Stimulated activated CD4-positive, alpha-beta T cell treated with anti-CD3 and anti-CD28 coated beads, Interleukin-2, amount 100 ng/mL, for 4 hours (primary cell): ENCODE data around the gene ERVMER34-1.

ENCODE experiments used
- DNase-seq: peaks from one replicate; pipeline ENCODE4 v3.0.0-alpha.2; 2020; ENCODE audit warnings: low read depth

ERVMER34-1 gene

DNA sequence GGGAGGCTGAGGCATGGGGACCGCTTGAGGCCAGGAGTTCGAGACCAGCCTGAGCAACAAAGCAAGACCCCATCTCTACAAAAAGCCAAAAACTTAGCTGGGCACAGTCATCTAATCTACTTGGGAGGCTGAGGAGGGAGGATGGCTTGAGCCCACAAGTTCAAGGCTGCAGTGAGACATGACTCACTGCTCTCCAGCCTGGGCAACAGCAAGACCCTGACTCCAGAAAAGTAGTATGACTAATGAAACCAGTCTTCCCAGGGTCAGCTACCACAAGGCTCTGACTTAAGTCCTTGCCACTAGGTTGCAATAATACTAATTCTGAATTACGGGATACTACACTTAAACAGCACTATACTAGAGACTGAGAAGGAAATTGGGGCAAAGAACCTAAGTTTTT, 33.1 kb downstream of the ERVMER34-1 start:
- DNase-seq = no peak

DNA sequence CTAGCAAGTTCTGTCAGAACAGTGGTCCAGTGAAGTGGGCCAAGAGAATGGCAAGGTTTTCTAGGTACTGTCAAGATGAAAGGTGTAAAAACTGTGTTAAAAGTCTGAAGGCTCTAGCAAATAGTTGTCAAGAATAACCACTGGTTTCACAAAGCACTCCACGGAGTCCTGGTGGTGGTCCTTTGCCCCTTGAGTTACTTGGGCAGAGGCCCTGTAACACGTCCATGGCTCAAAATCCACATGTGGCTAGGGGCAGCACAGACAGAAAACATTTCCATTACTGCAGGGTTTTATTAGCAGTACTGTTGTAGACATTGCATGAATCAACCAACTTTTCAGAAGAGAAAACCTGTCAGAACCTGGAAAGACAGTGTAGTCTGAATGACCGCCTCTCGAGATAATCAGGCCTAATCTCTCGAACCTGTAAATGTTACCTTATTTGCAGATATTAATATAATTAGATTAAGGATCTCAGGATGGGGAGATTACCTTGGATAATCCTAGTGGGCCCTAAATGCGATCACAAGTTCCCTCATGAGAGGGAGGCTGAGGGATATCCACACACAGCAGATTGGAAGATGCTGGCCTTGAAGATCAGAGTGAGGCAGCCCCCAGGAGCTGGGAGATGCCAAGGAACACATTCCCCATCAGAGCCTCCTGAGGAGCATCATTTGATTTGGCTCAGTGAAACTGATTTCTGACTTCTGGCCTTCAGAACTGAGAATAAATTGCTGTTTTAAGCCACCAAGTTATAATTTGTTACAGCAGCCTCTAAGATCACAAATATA, 34.7 kb downstream of the ERVMER34-1 start:
- no peak for DNase-seq

DNA sequence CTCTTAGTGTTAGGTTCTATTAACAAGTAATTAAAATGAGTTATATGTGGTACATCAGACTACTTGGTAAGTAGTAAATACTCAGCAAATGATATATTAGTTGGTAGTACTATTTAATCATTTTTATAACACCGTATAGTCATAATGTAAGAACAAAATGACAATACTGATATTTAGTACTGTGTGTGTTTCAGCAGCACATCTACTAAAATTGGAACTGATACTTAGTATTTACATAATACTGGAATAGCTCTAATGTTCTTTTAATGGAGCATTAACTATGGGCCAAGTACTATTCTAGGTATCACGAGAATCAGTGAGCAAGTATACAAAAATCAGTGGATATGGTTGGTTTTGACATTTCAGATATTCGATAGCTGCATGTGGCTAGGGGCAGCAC, 35.3 kb downstream of the ERVMER34-1 start:
- DNase-seq = no peak

DNA sequence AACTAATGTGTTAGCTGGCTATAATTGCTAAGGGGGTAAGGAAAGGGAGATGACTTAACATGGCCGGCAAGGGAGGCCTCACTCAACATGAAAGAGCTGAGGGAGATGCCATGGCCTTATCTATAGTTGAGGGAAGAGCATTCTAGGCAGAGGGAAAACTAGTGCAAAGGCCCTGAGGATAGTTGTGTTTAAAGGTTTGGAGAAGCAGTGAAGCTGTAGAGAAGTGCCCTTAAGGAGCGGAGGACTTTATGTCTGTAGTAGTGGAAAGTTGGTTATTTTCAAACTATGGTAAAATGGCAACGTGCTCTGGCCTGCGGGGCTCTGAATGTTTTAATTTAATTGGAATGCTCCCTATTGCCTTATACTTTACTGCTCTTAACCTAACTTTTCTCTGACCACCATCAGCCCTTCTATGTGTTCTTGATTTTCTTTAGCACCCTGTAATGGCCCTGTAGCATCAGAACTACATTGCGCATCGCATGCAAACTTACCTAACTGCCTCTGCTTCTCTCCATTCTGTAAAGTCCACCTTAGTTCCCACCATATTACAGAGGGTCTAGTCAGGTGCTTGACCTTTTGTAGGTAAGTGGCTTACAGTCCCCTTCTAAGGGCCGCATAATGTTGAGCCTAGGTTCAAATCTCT, 35.8 kb downstream of the ERVMER34-1 start:
- no peak for DNase-seq

DNA sequence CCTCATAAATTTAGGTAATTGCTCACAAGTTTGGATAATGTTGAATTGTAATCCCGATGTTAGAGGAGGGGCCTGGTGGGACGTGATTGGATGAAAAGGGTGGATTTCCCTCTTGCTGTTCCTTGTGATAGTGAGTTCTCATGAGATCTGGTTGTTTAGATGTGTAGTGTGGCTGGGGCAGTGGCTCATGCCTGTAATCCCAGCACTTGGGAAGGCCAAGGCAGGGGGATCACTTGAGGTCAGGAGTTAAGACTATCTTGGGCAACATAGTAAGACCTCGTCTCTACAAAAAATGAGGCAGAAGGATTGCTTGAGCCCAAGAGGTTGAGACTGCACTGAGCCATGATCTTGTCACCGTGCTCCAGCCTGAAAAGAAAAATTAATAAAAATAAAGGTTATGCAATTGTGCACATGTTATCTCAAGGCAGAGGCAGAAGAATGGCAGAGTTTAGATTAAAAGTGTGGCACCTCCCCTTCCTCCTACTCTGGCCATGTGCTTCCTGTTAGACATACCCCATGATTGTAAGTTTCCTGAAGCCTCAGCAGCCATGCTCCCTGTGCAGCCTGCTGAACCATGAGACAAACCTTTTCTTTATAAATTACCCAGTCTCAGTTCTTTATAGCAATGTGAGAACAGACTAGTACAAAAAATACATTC, 36.5 kb downstream of the ERVMER34-1 start:
- no peak for DNase-seq

DNA sequence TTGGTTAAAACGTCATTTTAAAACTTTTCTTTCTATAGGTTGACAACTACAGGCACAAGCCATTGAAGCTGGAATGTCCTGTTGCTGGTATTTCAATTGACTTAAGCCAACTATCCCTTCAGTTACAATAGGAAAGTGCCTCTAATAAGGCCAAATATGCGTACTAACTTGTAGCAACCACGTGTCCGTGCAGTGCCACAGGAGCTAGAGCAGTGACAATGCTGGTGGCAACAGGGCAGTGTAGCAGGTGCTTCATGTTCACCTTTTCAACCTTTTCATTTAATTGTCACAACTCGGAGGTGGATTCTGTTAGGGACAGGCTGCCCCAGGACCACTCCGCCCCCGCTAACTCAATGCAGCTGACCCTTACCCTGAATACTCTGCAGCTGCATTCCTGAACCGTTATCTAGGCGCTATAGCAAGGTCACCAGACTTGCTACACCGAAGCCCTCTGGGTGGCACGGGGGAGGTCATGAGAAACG, 37.7 kb downstream of the ERVMER34-1 start:
- no peak for DNase-seq

DNA sequence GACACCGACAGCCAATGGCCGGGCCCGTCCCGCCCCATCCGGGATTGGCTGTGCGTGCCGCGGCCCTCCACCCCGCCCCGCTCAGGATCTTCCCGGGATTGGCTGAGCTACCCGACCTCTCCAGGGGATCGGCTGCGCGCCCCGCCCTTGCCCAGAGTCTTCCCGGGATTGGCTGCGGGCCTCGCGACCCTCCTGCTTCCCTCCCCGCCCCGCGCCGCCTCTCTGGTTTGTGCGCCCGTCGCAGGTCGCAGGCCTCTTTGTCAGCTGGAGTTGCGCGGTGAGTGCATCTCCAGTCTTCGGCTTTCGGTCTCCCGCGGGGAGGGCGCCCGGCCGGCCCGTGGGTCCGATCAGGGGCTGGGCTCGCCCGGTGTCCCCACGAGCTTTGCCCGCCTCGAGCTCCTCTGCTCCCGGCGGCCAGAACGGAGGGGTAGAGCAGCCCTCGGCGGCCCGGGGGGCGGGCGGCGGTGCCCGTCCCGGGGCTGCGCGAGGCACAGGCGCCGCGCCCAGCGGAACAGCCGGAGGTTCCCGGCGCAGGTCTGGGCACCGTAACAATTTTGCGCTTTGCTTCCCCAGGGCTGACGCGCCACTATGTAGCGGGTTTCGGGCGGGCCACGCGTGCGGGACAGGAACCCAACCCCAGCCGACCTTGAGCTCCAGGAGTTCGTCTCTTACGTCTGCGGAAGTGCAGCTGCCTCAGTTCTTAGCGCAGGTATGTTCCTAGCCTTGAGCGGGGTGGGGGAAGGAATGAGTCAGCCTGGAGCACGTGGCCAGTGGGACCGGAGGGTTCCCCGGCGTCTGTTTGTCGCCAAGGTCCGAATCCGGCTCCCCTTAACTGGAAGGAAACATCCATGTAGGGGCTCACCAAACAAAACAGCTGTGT, 38.7 kb downstream of the ERVMER34-1 start:
- DNase-seq = peak; percentile 91

DNA sequence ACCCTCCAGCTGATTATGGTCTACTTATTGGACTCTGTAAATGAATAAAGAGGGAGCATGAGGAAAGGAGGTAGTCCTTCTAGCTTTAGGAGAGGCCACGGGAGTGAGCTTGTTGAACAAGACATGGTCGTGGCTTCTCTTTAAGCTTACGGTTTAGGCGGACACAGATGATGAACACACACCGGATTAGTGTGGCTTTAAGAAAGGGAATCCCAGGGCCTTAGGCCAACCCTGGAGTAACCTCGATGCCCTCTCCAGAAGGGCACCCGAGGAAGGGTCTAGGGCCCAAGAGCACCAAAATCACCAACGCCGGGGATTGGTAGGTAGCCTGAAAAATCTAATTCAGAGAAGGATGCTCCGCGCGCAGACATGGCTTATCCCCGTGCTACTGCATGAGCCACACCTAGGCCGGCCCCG, 39.4 kb downstream of the ERVMER34-1 start:
- no peak for DNase-seq

DNA sequence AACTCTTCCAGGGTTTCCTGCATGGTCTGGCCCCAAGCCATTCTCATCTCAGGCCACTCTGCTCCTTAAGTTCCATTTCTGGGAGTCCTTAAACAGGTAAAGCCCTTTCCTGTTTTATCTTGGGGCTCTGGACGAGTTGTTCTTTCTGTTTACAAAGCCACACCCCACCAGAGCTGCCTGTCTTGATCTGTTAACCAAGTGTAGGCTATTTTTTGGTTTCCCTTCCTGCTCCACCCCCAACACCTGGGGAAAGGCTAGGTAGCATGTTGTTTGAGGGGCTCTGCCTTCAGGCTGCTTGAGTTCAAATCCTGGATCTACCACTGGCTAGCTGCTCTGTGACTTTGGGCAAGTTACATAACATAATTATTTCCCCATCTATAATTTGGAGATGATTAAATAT, 40.0 kb downstream of the ERVMER34-1 start:
- DNase-seq = no peak

DNA sequence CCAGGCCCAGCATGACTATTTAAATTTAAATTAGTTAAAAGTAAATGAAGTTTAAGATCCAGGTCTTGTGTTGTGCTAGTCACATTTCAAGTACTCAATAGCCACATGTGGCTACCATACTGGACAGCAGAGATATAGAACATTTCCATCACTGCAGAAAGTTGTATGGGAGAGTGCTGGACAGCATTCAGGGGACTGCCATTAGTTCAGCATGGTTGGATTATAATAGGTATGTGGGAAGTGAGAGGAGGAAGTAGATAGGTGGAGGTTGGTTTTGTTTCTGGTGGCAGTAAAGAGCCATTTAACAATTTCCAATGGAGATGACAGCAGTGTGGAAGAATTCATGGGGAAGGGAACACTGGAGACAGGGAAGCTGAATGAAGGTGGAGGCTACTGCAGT, 42.1 kb downstream of the ERVMER34-1 start:
- no peak for DNase-seq

DNA sequence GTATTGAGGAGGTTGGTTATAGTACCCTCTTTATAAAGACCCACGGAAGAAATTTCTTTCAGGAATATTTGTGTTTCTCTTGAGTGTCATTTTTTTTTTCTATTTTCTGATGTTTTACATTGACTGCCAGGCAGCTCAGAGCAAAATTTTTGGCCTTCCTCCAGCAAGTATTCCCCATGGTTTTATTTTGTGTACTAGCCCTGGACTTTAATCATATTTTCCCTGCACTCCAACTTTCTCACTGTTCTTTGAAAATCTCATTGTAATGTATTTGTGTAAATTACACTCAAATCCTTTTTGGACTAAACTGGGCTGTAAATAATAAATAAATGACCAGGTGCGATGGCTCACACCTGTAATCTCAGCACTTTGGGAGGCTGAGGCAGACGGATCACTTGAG, 46.6 kb downstream of the ERVMER34-1 start:
- DNase-seq = no peak

DNA sequence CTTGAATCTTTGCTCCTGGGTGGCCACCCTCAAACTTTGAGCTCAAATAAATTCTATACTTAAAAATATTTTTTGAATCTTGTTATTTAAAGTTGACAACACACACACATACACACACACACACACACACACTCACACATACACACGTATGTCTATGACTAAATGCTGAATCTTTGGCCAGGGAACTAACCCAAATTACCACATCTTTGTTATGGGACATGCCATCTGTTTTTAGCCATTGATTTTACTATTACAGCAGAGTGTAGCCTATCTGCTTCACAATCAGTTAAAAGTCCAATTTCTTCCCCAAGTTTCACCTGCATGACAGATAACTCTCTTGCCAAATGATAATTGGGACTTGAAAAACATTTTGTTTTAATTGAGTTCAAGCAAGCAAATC, 47.1 kb downstream of the ERVMER34-1 start:
- DNase-seq = no peak

DNA sequence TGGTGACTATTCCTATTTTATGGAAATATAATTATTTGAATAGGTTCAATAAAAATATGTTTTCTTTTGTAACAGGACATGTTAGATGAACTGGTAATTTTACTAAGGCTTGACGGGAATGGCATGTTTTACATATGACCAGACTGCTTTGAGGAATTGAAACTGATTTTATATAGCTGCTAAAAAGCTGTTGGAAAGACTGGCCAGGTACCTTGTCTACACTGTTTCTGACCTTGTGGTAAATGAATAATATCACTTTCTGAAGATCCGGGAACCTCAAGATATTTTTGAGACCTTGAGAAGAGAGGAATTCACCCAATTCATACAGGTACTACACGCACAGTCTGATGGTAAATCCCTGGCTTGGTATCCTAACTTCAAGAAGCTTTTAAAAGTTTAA, 50.0 kb downstream of the ERVMER34-1 start:
- DNase-seq = no peak

DNA sequence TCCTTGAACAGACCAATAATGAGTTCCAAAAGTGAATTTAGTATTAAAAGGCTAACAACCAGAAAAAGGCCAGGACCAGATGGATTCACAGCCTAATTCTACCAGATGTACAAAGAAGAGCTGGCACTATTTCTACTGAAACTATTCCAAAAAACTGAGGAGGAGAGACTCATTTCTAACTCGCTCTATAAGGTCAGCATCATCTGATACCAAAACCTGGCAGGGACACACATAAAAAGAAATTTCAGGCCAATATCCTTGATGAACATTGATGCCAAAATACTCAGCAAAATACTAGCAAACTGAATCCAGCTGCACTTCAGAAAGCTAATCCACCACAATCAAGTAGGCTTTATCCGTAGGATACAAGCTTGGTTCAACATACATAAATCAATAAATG, 56.3 kb downstream of the ERVMER34-1 start:
- DNase-seq = no peak

DNA sequence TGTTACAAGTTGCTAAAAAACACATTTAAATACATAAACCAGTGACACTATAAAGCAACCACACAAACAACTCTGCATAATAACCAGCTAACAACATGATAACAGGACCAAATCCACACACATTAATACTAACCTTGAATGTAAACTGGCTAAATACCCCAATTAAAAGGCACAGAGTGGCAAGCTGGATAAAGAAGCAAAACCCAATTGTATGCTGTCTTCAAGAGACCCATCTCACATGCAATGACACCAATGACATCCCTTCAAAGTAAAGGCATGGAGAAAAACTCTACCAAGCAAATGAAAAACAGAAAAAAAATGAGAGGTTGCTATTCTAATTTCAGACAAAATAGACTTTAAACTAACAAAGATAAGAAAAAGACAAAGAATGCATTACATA, 57.7 kb downstream of the ERVMER34-1 start:
- no peak for DNase-seq
